GM21528 (cell line): Measurements from ENCODE around the gene ZFP69B.
A peak's percentile ranks its signal among the peaks of the same experiment; 100 is the strongest.
"Not testable (repeated sequence)": the region's sequence is repeated elsewhere in the genome, so short reads cannot be mapped to it uniquely, and the experiment has no call there.

ENCODE experiments used
- ATAC-seq: cut with Tn5 transposase; IDR thresholded peaks from one replicate; pipeline ENCODE4 v1.9.1; 2021; ENCODE audit warnings: mild to moderate bottlenecking, moderate library complexity; ENCODE audit not compliant: unreplicated experiment, low FRiP score

ZFP69B gene

DNA sequence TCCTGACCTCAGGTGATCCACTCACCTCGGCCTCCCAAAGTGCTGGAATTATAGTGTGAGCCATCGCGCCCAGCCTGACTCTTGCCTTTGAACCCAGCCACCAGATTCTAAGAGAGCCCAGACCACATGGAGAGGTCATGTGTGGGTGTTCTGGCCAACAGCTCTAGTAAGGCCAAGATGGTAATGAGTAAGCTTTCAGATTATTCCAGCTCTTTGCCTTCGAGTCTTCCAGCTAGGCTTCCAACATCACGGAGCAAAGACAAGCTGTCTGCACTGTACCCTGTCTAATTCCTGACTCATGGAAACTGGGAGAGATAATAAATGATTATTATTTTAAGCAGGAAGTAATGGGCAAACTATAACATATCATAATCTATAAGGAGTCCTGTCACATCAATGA lies 14.8 kb upstream of the ZFP69B start:
- no peak for ATAC-seq

DNA sequence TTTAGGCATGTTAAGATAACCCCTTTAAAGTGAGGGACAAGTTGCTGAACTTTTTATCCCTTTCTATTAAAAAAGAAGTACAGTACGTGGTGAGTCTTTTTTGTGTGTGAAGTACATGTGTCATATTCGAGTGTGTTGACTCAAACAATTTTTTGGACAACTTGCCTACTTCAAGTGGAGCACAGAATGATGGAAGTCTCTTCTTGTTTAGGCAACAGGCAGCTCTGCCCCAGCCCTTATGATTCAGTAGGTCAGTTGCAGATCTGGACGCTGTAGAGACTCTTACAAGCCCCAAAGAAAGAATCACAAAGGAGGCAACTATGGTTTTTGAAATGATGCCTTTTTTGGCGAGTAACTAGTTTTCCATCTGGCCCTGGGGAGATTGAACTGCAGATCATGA lies 14.4 kb upstream of the ZFP69B start:
- ATAC-seq: no peak

- ATAC-seq: no peak
These were observed 11.8 kb upstream of the ZFP69B start for GRCh38 chr1:40438391-40439015.

DNA sequence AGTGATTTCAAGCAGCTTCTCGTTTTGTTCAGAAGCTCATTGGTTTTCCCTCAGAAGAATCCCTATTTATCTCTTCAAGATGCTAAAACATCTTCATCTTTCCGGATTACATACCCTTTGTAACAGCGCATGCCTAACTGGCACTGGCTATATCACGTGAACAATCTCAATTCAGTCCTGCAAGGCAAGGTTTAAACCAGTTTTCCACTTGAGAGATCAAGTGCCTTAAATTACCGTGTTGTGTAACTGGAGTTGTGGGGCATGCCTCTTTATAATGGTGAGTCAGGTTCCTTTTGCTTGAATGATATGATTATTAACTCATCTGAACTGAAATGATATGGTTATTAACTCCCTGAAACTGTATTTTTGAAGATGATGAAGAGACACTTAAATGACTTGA lies 11.0 kb upstream of the ZFP69B start:
- no peak for ATAC-seq

GRCh38 chr1:40450495-40451237 lies 390 bp downstream of the ZFP69B start:
- ATAC-seq: peak; percentile 35

DNA sequence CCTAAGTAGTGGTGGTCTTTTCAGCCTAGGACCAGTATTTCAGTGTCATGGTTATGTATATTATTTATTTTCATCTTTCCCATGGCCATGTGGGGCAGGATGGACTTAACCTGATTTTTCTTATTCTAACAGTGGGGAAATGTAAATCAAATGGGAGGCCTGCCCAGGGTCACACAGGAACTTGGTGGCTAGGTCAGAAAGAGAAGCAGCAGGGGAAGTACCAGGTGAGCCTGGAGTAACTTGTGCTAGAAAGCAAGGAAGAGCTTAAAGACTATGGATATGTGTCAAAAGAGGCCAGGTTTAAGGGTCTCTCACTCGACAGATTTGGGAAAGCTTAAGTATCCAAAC lies 936 bp downstream of the ZFP69B start:
- no peak for ATAC-seq

DNA sequence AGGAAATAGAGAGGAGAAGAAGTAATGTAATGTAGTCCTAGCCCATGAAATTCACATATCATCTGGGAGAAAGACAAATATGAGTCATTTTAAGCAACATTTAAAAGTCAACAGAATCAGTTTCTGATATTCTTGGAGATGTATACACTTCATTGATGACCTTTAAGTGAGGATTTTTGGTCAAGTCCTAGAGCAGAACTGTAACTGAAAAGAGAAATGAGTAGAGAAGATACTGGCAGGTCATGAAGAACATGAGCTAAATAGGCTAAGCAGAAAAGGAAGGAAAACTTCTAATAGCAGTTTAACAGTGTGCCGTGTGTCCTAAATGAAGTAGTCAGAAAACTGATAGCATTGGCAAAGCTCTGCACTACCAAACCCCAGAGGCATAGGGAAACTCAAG lies 4.6 kb downstream of the ZFP69B start:
- ATAC-seq: no peak

GRCh38 chr1:40462956-40463590 lies 12.8 kb downstream of the ZFP69B start:
- no peak for ATAC-seq

- no peak for ATAC-seq
These were observed 19.1 kb downstream of the ZFP69B start for GRCh38 chr1:40469327-40469726.

DNA sequence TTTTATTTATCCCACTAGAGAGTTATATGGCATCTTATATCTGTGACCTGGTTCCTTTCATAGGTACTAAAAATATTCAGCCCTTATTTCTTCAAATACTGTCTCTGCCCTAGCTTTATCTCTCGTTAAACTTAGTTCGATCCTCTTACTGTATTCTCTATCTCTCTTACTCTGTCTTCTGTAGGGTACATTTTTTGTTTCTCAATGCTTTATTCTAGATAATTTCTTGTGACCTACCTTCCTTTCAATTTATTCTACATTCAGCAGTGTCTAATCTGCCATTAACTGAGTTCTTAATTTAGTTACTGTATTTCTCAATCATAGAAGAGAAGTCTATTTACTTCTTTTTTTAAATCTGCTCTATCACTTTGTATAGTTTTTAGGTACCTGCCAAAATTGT lies 25.0 kb downstream of the ZFP69B start:
- no peak for ATAC-seq

GRCh38 chr1:40476924-40477677 lies 26.8 kb downstream of the ZFP69B start, which contains the start of gene ZFP69:
TSS of gene ZFP69 (plus strand) at chr1:40477290. CDS start at chr1:40479362, 2,072 bp downstream.
- no peak for ATAC-seq

DNA sequence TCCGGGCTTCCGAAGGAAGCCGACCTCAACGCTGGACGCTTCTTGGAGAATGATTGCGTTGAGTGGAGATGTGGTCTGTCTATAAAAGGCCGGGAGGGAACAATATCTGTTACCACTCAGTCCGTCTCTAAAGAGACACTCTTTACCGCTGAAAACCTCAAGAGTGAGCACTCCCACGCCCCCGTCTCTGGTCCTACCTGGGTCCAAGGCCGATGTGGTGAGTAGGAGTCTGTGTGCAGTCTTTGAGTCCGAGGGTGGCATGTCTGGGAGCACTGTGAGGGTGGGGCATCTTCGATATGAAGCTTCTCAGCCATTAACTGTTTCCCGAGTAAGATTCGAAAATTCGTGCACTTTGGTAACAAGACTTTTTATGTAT lies 27.4 kb downstream of the ZFP69B start:
- no peak for ATAC-seq

GRCh38 chr1:40478276-40478675 lies 28.0 kb downstream of the ZFP69B start:
- no peak for ATAC-seq

DNA sequence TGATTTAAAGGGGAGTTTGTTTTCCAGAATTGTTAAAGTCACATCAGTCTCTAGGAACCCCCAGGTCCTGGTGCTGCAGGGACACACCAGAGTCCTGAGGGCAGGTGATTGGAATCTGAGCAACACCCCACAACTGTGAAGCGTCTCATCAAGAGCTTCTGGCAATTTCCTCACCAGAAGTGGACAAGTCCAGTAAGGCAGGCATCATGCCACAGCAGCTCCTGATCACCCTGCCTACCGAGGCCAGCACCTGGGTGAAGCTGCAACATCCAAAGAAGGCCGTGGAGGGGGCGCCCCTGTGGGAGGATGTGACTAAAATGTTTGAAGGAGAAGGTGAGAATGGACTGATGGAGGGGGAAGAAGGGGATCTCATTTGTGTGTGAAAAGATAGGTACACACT lies 28.9 kb downstream of the ZFP69B start:
- ATAC-seq: no peak

DNA sequence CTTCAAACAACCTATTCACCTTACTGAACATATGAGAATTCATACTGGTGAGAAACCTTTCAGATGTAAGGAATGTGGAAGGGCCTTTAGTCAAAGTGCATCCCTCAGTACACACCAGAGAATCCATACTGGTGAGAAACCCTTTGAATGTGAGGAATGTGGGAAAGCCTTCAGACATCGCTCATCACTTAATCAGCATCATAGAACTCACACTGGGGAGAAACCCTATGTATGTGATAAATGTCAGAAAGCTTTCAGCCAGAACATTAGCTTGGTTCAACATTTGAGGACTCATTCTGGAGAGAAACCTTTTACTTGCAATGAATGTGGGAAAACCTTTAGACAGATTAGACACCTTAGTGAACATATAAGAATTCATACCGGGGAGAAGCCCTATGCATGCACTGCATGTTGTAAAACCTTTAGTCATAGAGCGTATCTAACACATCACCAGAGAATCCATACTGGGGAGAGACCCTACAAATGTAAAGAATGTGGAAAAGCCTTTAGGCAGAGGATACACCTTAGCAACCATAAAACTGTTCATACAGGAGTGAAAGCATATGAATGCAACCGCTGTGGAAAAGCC lies 45.1 kb downstream of the ZFP69B start:
- ATAC-seq: no peak

DNA sequence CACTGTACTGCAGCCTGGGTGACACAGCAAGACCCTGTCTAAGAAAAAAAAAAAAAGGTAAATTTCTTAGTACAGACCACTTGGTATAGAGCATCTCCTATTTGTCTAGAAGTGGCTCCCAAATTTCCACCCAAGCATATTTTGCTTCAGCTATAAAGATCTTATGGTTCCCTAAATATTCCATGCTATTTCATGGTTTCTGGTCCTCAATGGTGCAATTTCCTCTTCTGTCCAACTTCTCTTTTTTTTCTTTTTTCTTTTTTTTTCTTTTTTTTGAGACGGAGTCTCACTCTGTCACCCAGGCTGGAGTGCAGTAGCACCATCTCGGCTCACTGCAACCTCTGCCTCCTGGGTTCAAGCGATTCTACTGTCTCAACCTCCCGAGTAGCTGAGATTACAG lies 52.4 kb downstream of the ZFP69B start:
- not testable (repeated sequence) for ATAC-seq

DNA sequence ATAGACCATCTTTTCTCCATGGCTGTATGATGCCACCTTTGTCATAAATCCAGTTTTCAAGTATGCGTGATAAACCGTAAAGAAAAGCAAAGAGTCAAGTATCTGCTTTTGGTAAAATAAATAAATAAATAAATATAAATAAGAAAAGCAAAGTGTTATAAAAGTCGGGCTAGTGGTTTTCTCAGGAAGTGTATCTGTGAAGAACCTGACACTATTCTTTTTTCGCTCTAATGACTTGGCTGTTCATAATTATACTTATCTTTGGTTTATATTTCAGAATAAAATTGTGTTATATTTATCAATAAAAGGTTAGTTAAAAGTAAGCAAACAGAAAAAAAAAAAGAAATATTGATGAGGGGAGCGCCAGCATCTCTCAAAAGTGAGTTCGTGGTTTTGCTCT lies 57.7 kb downstream of the ZFP69B start:
- ATAC-seq: no peak

DNA sequence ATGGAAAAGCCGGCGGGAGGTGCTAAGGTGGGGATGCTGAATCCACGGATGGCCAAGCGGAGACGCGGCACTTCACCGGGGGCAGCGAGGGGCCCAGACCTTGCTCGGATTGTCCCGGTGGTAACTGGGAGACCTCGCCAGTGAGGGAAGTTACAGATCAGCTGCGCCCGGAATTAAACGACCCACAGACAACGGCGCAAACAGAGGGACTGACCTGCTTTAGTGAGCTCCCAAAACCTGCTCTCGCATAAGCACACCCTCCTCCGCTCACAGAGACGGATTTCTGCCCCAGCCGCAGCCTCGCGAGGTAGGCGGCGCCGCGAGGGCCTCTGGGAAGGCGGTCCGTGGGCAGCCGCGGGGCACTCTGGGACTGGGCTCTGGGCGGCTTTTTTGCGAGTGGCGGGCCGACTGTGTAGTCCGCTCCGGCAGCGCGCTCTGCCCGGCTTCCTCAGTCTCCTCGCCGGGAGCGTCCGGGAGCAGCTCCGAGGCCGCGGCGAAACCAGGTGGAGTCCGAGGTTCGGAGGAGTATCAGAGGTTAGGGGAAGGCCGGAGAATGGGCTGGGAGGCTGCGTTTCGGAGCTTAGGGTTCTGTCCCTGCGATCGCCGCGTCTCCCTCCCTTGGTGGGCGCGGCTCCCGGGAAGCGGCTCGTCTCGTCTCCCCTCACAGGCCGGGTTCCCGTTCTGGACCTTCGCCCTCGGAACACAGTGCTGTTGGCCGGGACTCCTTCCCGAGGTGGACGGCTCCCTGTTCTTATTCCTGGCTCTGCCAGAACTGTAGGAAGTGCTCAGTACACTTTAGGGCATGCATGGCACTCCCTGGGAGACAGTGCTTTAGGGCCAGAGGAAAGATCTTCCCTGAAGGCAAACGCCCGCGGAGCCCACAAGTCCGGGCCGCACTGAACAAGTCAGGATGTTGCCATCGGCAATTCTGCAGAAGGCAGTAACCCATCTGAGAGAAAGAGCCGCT lies 58.4 kb downstream of the ZFP69B start, which contains the start of gene EXO5:
Gene EXO5, plus strand, starts transcription at position 393 of the 967 bp plus-strand sequence. CDS start 5,778 bp downstream, outside the sequence.
- ATAC-seq: peak; percentile 87
